CD4-positive, alpha-beta T cell (primary cell): ENCODE data around the gene ROCK1. TPM values are rescaled to one million over a fixed set of nuclear protein-coding genes. Genes with fewer than 3 reads are reported as not detected.

Experiments
- ATAC-seq: fragments of 200-7000 bp; cut with Tn5 transposase; one replicate; pipeline ENCODE4 v1.10.0; 2022; ENCODE audit warnings: mild to moderate bottlenecking; ENCODE audit not compliant: poor library complexity
- CTCF ChIA-PET: fragments of 350-600 bp; sonication (Branson Sonifier 250); formaldehyde crosslinking; loops from one replicate; lab custom pipeline; 2021; ENCODE audit warnings: antibody characterized with exemption, inconsistent platforms; lab: Charles Lee
- POLR2A ChIA-PET: fragments of 350-600 bp; sonication (Branson Sonifier 250); formaldehyde crosslinking; loops from one replicate; lab custom pipeline; 2021; ENCODE audit warnings: antibody characterized with exemption, inconsistent platforms; lab: Charles Lee
- DNase-seq, 14 experiments: peaks; one replicate each; pipeline ENCODE4 v3.0.0-alpha.2; 2013 to 2020; ENCODE audit warnings: mixed read lengths in 2 of 14
- H3K27ac ChIP-seq, 2 donors: one replicate each; pipeline versions ENCODE4 v1.5.1 to v1.7.0; 2013; ENCODE audit warnings: low read length in 2 of 2, low read depth in 1 of 2, mild to moderate bottlenecking in 1 of 2
- H3K27me3 ChIP-seq, 2 experiments: 1 replicate in 1 of 2; 2 replicates in 1 of 2; pipeline versions ENCODE4 v1.6.1 to v1.7.0; 2013; ENCODE audit warnings: low read length in 2 of 2, control low read depth in 1 of 2, mild to moderate bottlenecking in 1 of 2, moderate library complexity in 1 of 2; ENCODE audit not compliant: insufficient read depth in 2 of 2, control insufficient read depth in 1 of 2
- H3K36me3 ChIP-seq: one replicate; pipeline ENCODE4 v1.6.1; 2013; ENCODE audit warnings: low read length, control low read depth; ENCODE audit not compliant: insufficient read depth
- H3K4me1 ChIP-seq: one replicate; pipeline ENCODE4 v1.6.1; 2013; ENCODE audit warnings: low read length, control low read depth; ENCODE audit not compliant: insufficient read depth
- H3K4me3 ChIP-seq: one replicate; pipeline ENCODE4 v1.5.1; 2013; ENCODE audit warnings: mild to moderate bottlenecking, low read length, moderate library complexity
- H3K9me3 ChIP-seq, 2 experiments: 1 replicate in 1 of 2; 2 replicates in 1 of 2; pipeline versions ENCODE4 v1.6.1 to v1.7.0; 2013; ENCODE audit warnings: low read length in 2 of 2, mild to moderate bottlenecking in 2 of 2, control low read depth in 1 of 2, moderate library complexity in 1 of 2; ENCODE audit not compliant: control insufficient read depth in 1 of 2, insufficient read depth in 1 of 2
- H3K27ac Mint-ChIP-seq: one replicate; pipeline ENCODE4 v1.8.0; 2020; ENCODE audit warnings: mixed read lengths
- H3K27me3 Mint-ChIP-seq: one replicate; pipeline ENCODE4 v1.8.0; 2021; ENCODE audit warnings: mixed read lengths
- H3K36me3 Mint-ChIP-seq: one replicate; pipeline ENCODE4 v1.8.0; 2021; ENCODE audit warnings: low read depth, mixed read lengths
- H3K4me1 Mint-ChIP-seq: one replicate; pipeline ENCODE4 v1.8.0; 2021; ENCODE audit warnings: low read depth, mixed read lengths
- H3K4me3 Mint-ChIP-seq: one replicate; pipeline ENCODE4 v1.8.0; 2020; ENCODE audit warnings: mild to moderate bottlenecking, mixed read lengths
- H3K9me3 Mint-ChIP-seq: one replicate; pipeline ENCODE4 v1.8.0; 2020; ENCODE audit warnings: mixed read lengths
- intact Hi-C, 2 experiments: fragments of 100-400 bp; cut with DNase I in 1 of 2; cut with micrococcal nuclease in 1 of 2; formaldehyde crosslinking; loops; one replicate each; pipeline versions ENCODE4 v1.15.1 to v1.9.0; 2023 to 2025; cut with DNase I, micrococcal nuclease
- total RNA-seq, 174 experiments: library from RNA in 2 of 174; stranded (reverse) in 2 of 174; gene quantifications; one replicate each; pipeline ENCODE4 v1.2.3 and lab custom pipeline; 2021 to 2026
- TF ChIP-seq, protein P1 (sequence below): fragments of 200-600 bp; IDR thresholded peaks from one replicate; pipeline ENCODE4 v1.8.0; 2022; ENCODE audit warnings: antibody characterized with exemption, mild to moderate bottlenecking

The ROCK1 gene
- total RNA-seq, 2 experiments from 2014 or later = 85.5 to 91.2 TPM

DNA sequence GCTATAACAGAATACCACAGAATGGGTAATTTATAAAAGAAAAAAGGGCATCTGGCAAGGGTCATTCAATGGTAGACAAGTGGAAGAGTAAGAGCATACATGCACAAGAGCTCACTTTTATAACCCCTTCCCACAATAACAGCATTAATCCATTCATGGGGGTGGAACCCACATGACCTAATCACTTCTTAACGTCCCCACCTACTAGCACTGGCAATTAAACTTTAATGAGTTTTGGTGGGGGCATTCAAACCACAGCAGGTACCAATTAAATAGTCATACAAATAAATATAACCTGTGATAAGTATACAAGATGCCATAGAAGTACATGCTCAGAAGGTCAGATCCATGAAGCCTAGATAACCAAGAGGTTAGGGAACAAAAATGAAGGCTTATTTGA is 48.6 kb downstream of the ROCK1 start:
- H3K9me3 ChIP-seq = no peaks in the 10 kb centered on the region
- DNase-seq (no peak), ATAC-seq (no peak)
- intact Hi-C loops = no loop called here
- H3K4me3 ChIP-seq = no peak overlapping the region
- H3K27ac Mint-ChIP-seq = no peak overlapping the region
- H3K27me3 ChIP-seq = no peaks in the 10 kb centered on the region
- H3K36me3 Mint-ChIP-seq = peaks cover 65% of the 10 kb centered on the region
- no peak overlapping the region for H3K4me3 Mint-ChIP-seq
- ChIA-PET POLR2A (no interaction called here), CTCF (interaction anchor here (1.3 to 1.8 kb wide), 3 partner anchors 9 to 39 kb away, joined by 3 to 5 read pairs (median 4); no protein-coding TSS in a partner anchor)
- H3K36me3 ChIP-seq = no peaks in the 10 kb centered on the region
- H3K27ac ChIP-seq = no peak overlapping the region
- TF ChIP-seq, protein P1, sequence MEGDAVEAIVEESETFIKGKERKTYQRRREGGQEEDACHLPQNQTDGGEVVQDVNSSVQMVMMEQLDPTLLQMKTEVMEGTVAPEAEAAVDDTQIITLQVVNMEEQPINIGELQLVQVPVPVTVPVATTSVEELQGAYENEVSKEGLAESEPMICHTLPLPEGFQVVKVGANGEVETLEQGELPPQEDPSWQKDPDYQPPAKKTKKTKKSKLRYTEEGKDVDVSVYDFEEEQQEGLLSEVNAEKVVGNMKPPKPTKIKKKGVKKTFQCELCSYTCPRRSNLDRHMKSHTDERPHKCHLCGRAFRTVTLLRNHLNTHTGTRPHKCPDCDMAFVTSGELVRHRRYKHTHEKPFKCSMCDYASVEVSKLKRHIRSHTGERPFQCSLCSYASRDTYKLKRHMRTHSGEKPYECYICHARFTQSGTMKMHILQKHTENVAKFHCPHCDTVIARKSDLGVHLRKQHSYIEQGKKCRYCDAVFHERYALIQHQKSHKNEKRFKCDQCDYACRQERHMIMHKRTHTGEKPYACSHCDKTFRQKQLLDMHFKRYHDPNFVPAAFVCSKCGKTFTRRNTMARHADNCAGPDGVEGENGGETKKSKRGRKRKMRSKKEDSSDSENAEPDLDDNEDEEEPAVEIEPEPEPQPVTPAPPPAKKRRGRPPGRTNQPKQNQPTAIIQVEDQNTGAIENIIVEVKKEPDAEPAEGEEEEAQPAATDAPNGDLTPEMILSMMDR = no peak
- no peaks in the 10 kb centered on the region for H3K9me3 Mint-ChIP-seq
- H3K4me1 Mint-ChIP-seq = peaks cover 65% of the 10 kb centered on the region
- H3K4me1 ChIP-seq = no peaks in the 10 kb centered on the region
- no peaks in the 10 kb centered on the region for H3K27me3 Mint-ChIP-seq

DNA sequence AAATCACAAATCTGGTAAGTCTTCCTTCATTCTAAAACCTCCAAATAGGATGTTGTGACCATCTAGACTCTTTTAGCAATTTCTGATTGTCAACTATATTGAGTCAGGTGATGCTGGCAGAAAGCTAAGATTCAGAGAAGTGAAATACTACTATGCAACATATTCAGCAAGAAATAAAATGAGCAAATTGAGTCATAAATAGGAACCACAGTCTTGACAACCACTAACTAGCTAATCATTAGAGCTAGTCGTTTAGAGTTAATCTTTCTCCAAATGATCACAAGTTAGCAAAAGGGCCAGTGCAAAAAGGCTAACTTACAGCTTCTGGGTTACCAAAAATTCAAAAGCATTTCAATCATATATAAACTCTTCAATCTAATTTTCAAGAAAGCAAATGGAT is 54.5 kb downstream of the ROCK1 start:
- H3K27ac Mint-ChIP-seq = no peak overlapping the region
- H3K36me3 ChIP-seq = no peaks in the 10 kb centered on the region
- no peaks in the 10 kb centered on the region for H3K9me3 Mint-ChIP-seq
- POLR2A ChIA-PET = no interaction called here
- peaks cover 3% of the 10 kb centered on the region for H3K4me1 ChIP-seq
- CTCF ChIA-PET = interaction anchor here (1.0 kb wide), 1 partner anchor 16 kb away, joined by 3 read pairs; no protein-coding TSS in a partner anchor
- H3K4me1 Mint-ChIP-seq = peaks cover 44% of the 10 kb centered on the region
- DNase-seq (no peak), ATAC-seq (no peak)
- TF ChIP-seq, protein P1 = no peak
- H3K4me3 ChIP-seq = no peak overlapping the region
- no peak overlapping the region for H3K27ac ChIP-seq
- peaks cover 28% of the 10 kb centered on the region for H3K36me3 Mint-ChIP-seq
- H3K27me3 Mint-ChIP-seq = no peaks in the 10 kb centered on the region
- intact Hi-C loops = loop anchor here (2.0 to 5.0 kb wide), 2 partner anchors 45 to 54 kb away; partner anchors contain the start of gene ROCK1 (in 1 of the 2)
- no peaks in the 10 kb centered on the region for H3K27me3 ChIP-seq
- H3K9me3 ChIP-seq = no peaks in the 10 kb centered on the region
- H3K4me3 Mint-ChIP-seq = no peak overlapping the region

GRCh38 chr18:21056545-21056944 is 55.1 kb downstream of the ROCK1 start:
- Histone ChIP-seq H3K36me3 (no peaks in the 10 kb centered on the region), H3K9me3 (no peaks in the 10 kb centered on the region), H3K27me3 (no peaks in the 10 kb centered on the region), H3K4me1 (peaks cover 3% of the 10 kb centered on the region), H3K27ac (no peak overlapping the region), H3K4me3 (no peak overlapping the region)
- no peak for DNase-seq
- H3K4me1 Mint-ChIP-seq = peaks cover 44% of the 10 kb centered on the region
- ATAC-seq = no peak
- H3K36me3 Mint-ChIP-seq = peaks cover 22% of the 10 kb centered on the region
- no peak overlapping the region for H3K4me3 Mint-ChIP-seq
- H3K27ac Mint-ChIP-seq = no peak overlapping the region
- TF ChIP-seq, protein P1 = no peak
- intact Hi-C loops = loop anchor here (2.0 to 5.0 kb wide), 2 partner anchors 46 to 54 kb away; partner anchors contain the start of gene ROCK1 (in 1 of the 2)
- no peaks in the 10 kb centered on the region for H3K27me3 Mint-ChIP-seq
- POLR2A ChIA-PET = no interaction called here
- H3K9me3 Mint-ChIP-seq = no peaks in the 10 kb centered on the region
- CTCF ChIA-PET = no interaction called here
